SU-DHL-6 (cell line): ENCODE measurements around the gene LMX1A.

Experiments used
- H2AFZ ChIP-seq: fragments of 200-600 bp; sonication (generic); 2 replicates; pipeline ENCODE4 v1.6.1; 2014; ENCODE audit warnings: low read depth, mild to moderate bottlenecking, moderate library complexity, mixed read lengths, antibody characterized with exemption, low read length; ENCODE audit not compliant: severe bottlenecking
- H3F3A ChIP-seq: fragments of 200-600 bp; shearing (Covaris generic); 2 replicates; pipeline ENCODE4 v1.6.0; 2016; ENCODE audit warnings: antibody characterized with exemption, mild to moderate bottlenecking; ENCODE audit not compliant: insufficient read depth
- H3K27ac ChIP-seq: fragments of 200-600 bp; sonication (generic); 2 replicates; pipeline ENCODE4 v1.5.1; 2016; ENCODE audit warnings: low read depth, mild to moderate bottlenecking, low read length, moderate library complexity, mixed read lengths
- H3K27me3 ChIP-seq: fragments of 200-600 bp; sonication (generic), shearing (Covaris generic); 2 replicates; pipeline ENCODE4 v1.6.0; 2014; ENCODE audit warnings: mild to moderate bottlenecking, low read length
- H3K36me3 ChIP-seq: fragments of 200-600 bp; sonication (generic); 2 replicates; pipeline ENCODE4 v1.6.1; 2014; ENCODE audit warnings: mild to moderate bottlenecking, low read length, mixed read lengths
- H3K4me2 ChIP-seq: fragments of 300-600, 200-600 bp; shearing (Covaris generic), sonication (generic); 2 replicates; pipeline ENCODE4 v1.6.0; 2014; ENCODE audit warnings: low read length, low read depth, mild to moderate bottlenecking; ENCODE audit not compliant: poor library complexity, severe bottlenecking
- H3K4me3 ChIP-seq: fragments of 200-600 bp; sonication (generic); 2 replicates; pipeline ENCODE4 v1.5.1; 2014; ENCODE audit warnings: antibody characterized with exemption, low read length, mild to moderate bottlenecking, mixed read lengths; ENCODE audit not compliant: insufficient read depth, poor library complexity, severe bottlenecking
- H3K79me2 ChIP-seq: fragments of 200-600 bp; sonication (generic); 2 replicates; pipeline ENCODE4 v1.6.1; 2014; ENCODE audit warnings: mild to moderate bottlenecking, low read length, moderate library complexity; ENCODE audit not compliant: insufficient read depth
- H3K9ac ChIP-seq: fragments of 200-600 bp; sonication (generic); 2 replicates; pipeline ENCODE4 v1.7.0; 2014; ENCODE audit warnings: mild to moderate bottlenecking, low read length
- H3K9me2 ChIP-seq: fragments of 200-600 bp; sonication (generic); replicated peaks from 2 replicates; pipeline ENCODE4 v1.6.1; 2014; ENCODE audit warnings: low read length; ENCODE audit not compliant: insufficient read depth
- H3K9me3 ChIP-seq: fragments of 200-600 bp; sonication (generic); 2 replicates; pipeline ENCODE4 v1.6.1; 2014; ENCODE audit warnings: low read length, mixed read lengths; ENCODE audit not compliant: insufficient read depth
- H4K20me1 ChIP-seq: fragments of 200-600 bp; sonication (generic); 2 replicates; pipeline ENCODE4 v1.6.1; 2014; ENCODE audit warnings: low read depth, mild to moderate bottlenecking, antibody characterized with exemption, low read length, moderate library complexity, mixed read lengths
- CTCF ChIP-seq: fragments of 200-600 bp; sonication (generic); IDR thresholded peaks from one replicate; pipeline ENCODE4 v1.5.1; 2017; ENCODE audit warnings: antibody characterized with exemption, mild to moderate bottlenecking, low read length, moderate library complexity; ENCODE audit not compliant: insufficient read depth, poor library complexity, severe bottlenecking
- EZH2phosphoT487 ChIP-seq: fragments of 200-600 bp; sonication (generic), shearing (Covaris generic); conservative IDR thresholded peaks from 2 replicates; pipeline ENCODE4 v1.6.1; 2018; ENCODE audit warnings: mild to moderate bottlenecking, antibody characterized with exemption, low read length, moderate library complexity, mixed read lengths

LMX1A gene

GRCh38 chr1:165281207-165281901, 75.2 kb downstream of the LMX1A start:
- H2AFZ ChIP-seq, result no peak overlapping the region
- no peaks in the 10 kb centered on the region for H3K27me3 ChIP-seq
- TF ChIP-seq CTCF (no peak), EZH2phosphoT487 (no peak)
- no peak overlapping the region for H3K4me3 ChIP-seq
- H3K4me2 ChIP-seq, result no peak overlapping the region
- H3K36me3 ChIP-seq, result no peaks in the 10 kb centered on the region
- H3K9ac ChIP-seq, result no peak overlapping the region
- no peaks in the 10 kb centered on the region for H4K20me1 ChIP-seq
- no peaks in the 10 kb centered on the region for H3K9me2 ChIP-seq
- H3K9me3 ChIP-seq, result no peaks in the 10 kb centered on the region
- H3K27ac ChIP-seq, result no peak overlapping the region
- H3F3A ChIP-seq, result no peaks in the 10 kb centered on the region
- no peaks in the 10 kb centered on the region for H3K79me2 ChIP-seq

- H3K9me3 ChIP-seq, result no peaks in the 10 kb centered on the region
- no peaks in the 10 kb centered on the region for H3K27me3 ChIP-seq
- no peaks in the 10 kb centered on the region for H3K79me2 ChIP-seq
- H3K4me2 ChIP-seq, result no peak overlapping the region
- H3K4me3 ChIP-seq, result no peak overlapping the region
- H2AFZ ChIP-seq, result no peak overlapping the region
- no peak overlapping the region for H3K27ac ChIP-seq
- H3F3A ChIP-seq, result no peaks in the 10 kb centered on the region
- no peak for TF ChIP-seq CTCF
- no peak for TF ChIP-seq EZH2phosphoT487
- no peaks in the 10 kb centered on the region for H4K20me1 ChIP-seq
- H3K36me3 ChIP-seq, result no peaks in the 10 kb centered on the region
- no peaks in the 10 kb centered on the region for H3K9me2 ChIP-seq
- no peak overlapping the region for H3K9ac ChIP-seq
These were observed 76.6 kb downstream of the LMX1A start for GRCh38 chr1:165279882-165280281.

- H4K20me1 ChIP-seq, result no peaks in the 10 kb centered on the region
- no peaks in the 10 kb centered on the region for H3K27me3 ChIP-seq
- no peaks in the 10 kb centered on the region for H3K36me3 ChIP-seq
- H3K27ac ChIP-seq, result no peak overlapping the region
- H3F3A ChIP-seq, result no peaks in the 10 kb centered on the region
- H3K9ac ChIP-seq, result no peak overlapping the region
- no peak overlapping the region for H3K4me2 ChIP-seq
- H2AFZ ChIP-seq, result no peak overlapping the region
- H3K9me3 ChIP-seq, result no peaks in the 10 kb centered on the region
- no peak overlapping the region for H3K4me3 ChIP-seq
- no peaks in the 10 kb centered on the region for H3K9me2 ChIP-seq
- H3K79me2 ChIP-seq, result no peaks in the 10 kb centered on the region
- no peak for TF ChIP-seq CTCF
- TF ChIP-seq EZH2phosphoT487, result no peak
These were observed 80.2 kb downstream of the LMX1A start for GRCh38 chr1:165276314-165276713.
